Measurements from ENCODE around the gene SEMA3B. TPM values are rescaled to one million over a fixed set of nuclear protein-coding genes. Genes with fewer than 3 reads are reported as not detected.
"Not testable (repeated sequence)": the region's sequence is repeated elsewhere in the genome, so short reads cannot be mapped to it uniquely, and the experiment has no call there.

SEMA3B gene
- total RNA-seq, 5 donors from 2014 or later (not counting 1 experiment from before 2014, with no cell fraction given): 0.33 to 2.5 (median 1.5) TPM

- H3K36me3 Mint-ChIP-seq: peaks cover 12% of the 10 kb centered on the region
- H3K27me3 Mint-ChIP-seq; DNase-seq; H3K27ac Mint-ChIP-seq; H3K4me1 Mint-ChIP-seq; H3K4me3 ChIP-seq (ENCODE audit: control insufficient read depth in 1 of 2, extremely low read depth in 1 of 2, low read length in 1 of 2); H3K9me3 ChIP-seq; ATAC-seq (replicated peaks in 1 of 4); CTCF ChIA-PET; H3K27ac ChIP-seq (ENCODE audit: low read length); POLR2A ChIA-PET; H3K9me3 Mint-ChIP-seq; H3K4me3 Mint-ChIP-seq: not testable (repeated sequence)
- peaks cover 2 to 20% of the 10 kb centered on the region in 2 experiments for H3K4me1 ChIP-seq (ENCODE audit: control insufficient read depth in 1 of 2, extremely low read depth in 1 of 2, insufficient read depth in 2 of 2, low read length in 2 of 2)
- 100% methylated on average over 1 of the region's 4 CpGs for WGBS (ENCODE audit: insufficient coverage)
- H3K36me3 ChIP-seq (ENCODE audit: control insufficient read depth in 2 of 2, extremely low read depth in 1 of 2, insufficient read depth in 1 of 2, low read length in 1 of 2): peaks cover 7 to 19% of the 10 kb centered on the region in 2 donors
- H3K27me3 ChIP-seq (replicated peaks in 1 of 2; ENCODE audit: control insufficient read depth in 2 of 2, extremely low read depth in 1 of 2, insufficient read depth in 2 of 2, low read length in 1 of 2): peaks cover 0 to 28% of the 10 kb centered on the region in 2 experiments
Observed at GRCh38 chr3:50262200-50262599, 6.7 kb upstream of the SEMA3B start.

GRCh38 chr3:50262778-50263177 is 6.2 kb upstream of the SEMA3B start:
- CTCF ChIA-PET: interaction anchor here (0.9 to 1.0 kb wide), 2 partner anchors 16 kb away, joined by 3 to 5 read pairs; no protein-coding TSS in a partner anchor
- POLR2A ChIA-PET: interaction anchor here in 1 of 2 donors (0.7 kb wide), 1 partner anchor 9 kb away, joined by 7 read pairs; no protein-coding TSS in a partner anchor
- Mint-ChIP-seq H3K9me3 (no peaks in the 10 kb centered on the region), H3K27me3 (peaks cover 0 to 1% of the 10 kb centered on the region in 2 donors), H3K4me3 (no peak overlapping the region), H3K27ac (peak overlapping the region in 1 of 2 donors; percentile 6), H3K36me3 (peaks cover 7% of the 10 kb centered on the region), H3K4me1 (peaks cover 5 to 8% (median 6%) of the 10 kb centered on the region in 3 donors)
- no peaks in the 10 kb centered on the region for H3K9me3 ChIP-seq
- 99% methylated on average over 5 of the region's 7 CpGs for whole genome bisulfite sequencing (ENCODE audit: insufficient coverage)
- peaks cover 0 to 34% of the 10 kb centered on the region in 2 experiments for H3K27me3 ChIP-seq (replicated peaks in 1 of 2; ENCODE audit: control insufficient read depth in 2 of 2, extremely low read depth in 1 of 2, insufficient read depth in 2 of 2, low read length in 1 of 2)
- H3K4me1 ChIP-seq (ENCODE audit: control insufficient read depth in 1 of 2, extremely low read depth in 1 of 2, insufficient read depth in 2 of 2, low read length in 2 of 2): peaks cover 2 to 20% of the 10 kb centered on the region in 2 experiments
- H3K36me3 ChIP-seq (ENCODE audit: control insufficient read depth in 2 of 2, extremely low read depth in 1 of 2, insufficient read depth in 1 of 2, low read length in 1 of 2): peaks cover 3 to 13% of the 10 kb centered on the region in 2 donors
- H3K4me3 ChIP-seq (ENCODE audit: control insufficient read depth in 1 of 2, extremely low read depth in 1 of 2, low read length in 1 of 2): no peak overlapping the region
- DNase-seq (no peak), ATAC-seq (replicated peaks in 1 of 4) (no peak)
- H3K27ac ChIP-seq (ENCODE audit: low read length): no peak overlapping the region

- Mint-ChIP-seq H3K27ac (no peak overlapping the region), H3K9me3 (no peaks in the 10 kb centered on the region), H3K4me3 (no peak overlapping the region), H3K36me3 (no peaks in the 10 kb centered on the region), H3K4me1 (peaks cover 5 to 8% (median 6%) of the 10 kb centered on the region in 3 donors), H3K27me3 (peaks cover 2 to 3% of the 10 kb centered on the region in 2 donors)
- DNase-seq: no peak
- H3K9me3 ChIP-seq: no peaks in the 10 kb centered on the region
- H3K27ac ChIP-seq (ENCODE audit: low read length): no peak overlapping the region
- CTCF ChIA-PET: interaction anchor here (0.5 to 1.0 kb wide), 4 partner anchors 11 to 73 kb away, joined by 3 to 5 read pairs (median 4); no protein-coding TSS in a partner anchor
- H3K4me1 ChIP-seq (ENCODE audit: control insufficient read depth in 1 of 2, extremely low read depth in 1 of 2, insufficient read depth in 2 of 2, low read length in 2 of 2): peaks cover 2 to 20% of the 10 kb centered on the region in 2 experiments
- ATAC-seq (replicated peaks in 1 of 4): no peak
- peaks cover 0 to 37% of the 10 kb centered on the region in 2 experiments for H3K27me3 ChIP-seq (replicated peaks in 1 of 2; ENCODE audit: control insufficient read depth in 2 of 2, extremely low read depth in 1 of 2, insufficient read depth in 2 of 2, low read length in 1 of 2)
- H3K4me3 ChIP-seq (ENCODE audit: control insufficient read depth in 1 of 2, extremely low read depth in 1 of 2, low read length in 1 of 2): no peak overlapping the region
- POLR2A ChIA-PET: interaction anchor here in 1 of 2 donors (0.7 kb wide), 1 partner anchor 10 kb away, joined by 7 read pairs; no protein-coding TSS in a partner anchor
- peaks cover 0 to 3% of the 10 kb centered on the region in 2 donors for H3K36me3 ChIP-seq (ENCODE audit: control insufficient read depth in 2 of 2, extremely low read depth in 1 of 2, insufficient read depth in 1 of 2, low read length in 1 of 2)
- 68% methylated on average over 4 of the region's 6 CpGs for WGBS (ENCODE audit: insufficient coverage)
Observed at GRCh38 chr3:50263478-50264382, 5.2 kb upstream of the SEMA3B start.

- WGBS (ENCODE audit: insufficient coverage): no CpG with 5 or more reads among the region's 7 CpGs
- no peaks in the 10 kb centered on the region for H3K9me3 Mint-ChIP-seq
- POLR2A ChIA-PET: interaction anchor here in 1 of 2 donors (0.6 kb wide), 1 partner anchor 22 kb away, joined by 5 read pairs; no protein-coding TSS in a partner anchor
- H3K27me3 ChIP-seq (replicated peaks in 1 of 2; ENCODE audit: control insufficient read depth in 2 of 2, extremely low read depth in 1 of 2, insufficient read depth in 2 of 2, low read length in 1 of 2): peaks cover 0 to 39% of the 10 kb centered on the region in 2 experiments
- H3K36me3 ChIP-seq (ENCODE audit: control insufficient read depth in 2 of 2, extremely low read depth in 1 of 2, insufficient read depth in 1 of 2, low read length in 1 of 2): no peaks in the 10 kb centered on the region
- no peak for DNase-seq
- ATAC-seq (replicated peaks in 1 of 4): no peak
- no peaks in the 10 kb centered on the region for H3K9me3 ChIP-seq
- no peak overlapping the region for H3K27ac ChIP-seq (ENCODE audit: low read length)
- peaks cover 4 to 6% (median 6%) of the 10 kb centered on the region in 3 donors for H3K4me1 Mint-ChIP-seq
- no peak overlapping the region for H3K4me3 Mint-ChIP-seq
- H3K36me3 Mint-ChIP-seq: no peaks in the 10 kb centered on the region
- H3K27ac Mint-ChIP-seq: no peak overlapping the region
- no peak overlapping the region for H3K4me3 ChIP-seq (ENCODE audit: control insufficient read depth in 1 of 2, extremely low read depth in 1 of 2, low read length in 1 of 2)
- H3K27me3 Mint-ChIP-seq: peaks cover 3% of the 10 kb centered on the region in 2 donors
- CTCF ChIA-PET: no interaction called here
- H3K4me1 ChIP-seq (ENCODE audit: control insufficient read depth in 1 of 2, extremely low read depth in 1 of 2, insufficient read depth in 2 of 2, low read length in 2 of 2): peaks cover 2 to 15% of the 10 kb centered on the region in 2 experiments
Observed at GRCh38 chr3:50264383-50264963, 4.5 kb upstream of the SEMA3B start.

GRCh38 chr3:50264964-50265485 is 3.9 kb upstream of the SEMA3B start:
- WGBS (ENCODE audit: insufficient coverage): 78% methylated on average over 6 of the region's 7 CpGs
- H3K4me3 Mint-ChIP-seq: no peak overlapping the region
- H3K36me3 ChIP-seq (ENCODE audit: control insufficient read depth in 2 of 2, extremely low read depth in 1 of 2, insufficient read depth in 1 of 2, low read length in 1 of 2): no peaks in the 10 kb centered on the region
- H3K4me1 Mint-ChIP-seq: peaks cover 0 to 3% (median 1%) of the 10 kb centered on the region in 3 donors
- ChIA-PET POLR2A (interaction anchor here in 1 of 2 donors (0.6 kb wide), 1 partner anchor 23 kb away, joined by 5 read pairs; no protein-coding TSS in a partner anchor), CTCF (no interaction called here)
- H3K4me1 ChIP-seq (ENCODE audit: control insufficient read depth in 1 of 2, extremely low read depth in 1 of 2, insufficient read depth in 2 of 2, low read length in 2 of 2): peaks cover 0 to 10% of the 10 kb centered on the region in 2 experiments
- DNase-seq (no peak), ATAC-seq (replicated peaks in 1 of 4) (no peak)
- H3K36me3 Mint-ChIP-seq: no peaks in the 10 kb centered on the region
- peaks cover 0 to 40% of the 10 kb centered on the region in 2 experiments for H3K27me3 ChIP-seq (replicated peaks in 1 of 2; ENCODE audit: control insufficient read depth in 2 of 2, extremely low read depth in 1 of 2, insufficient read depth in 2 of 2, low read length in 1 of 2)
- no peak overlapping the region for H3K27ac Mint-ChIP-seq
- H3K27me3 Mint-ChIP-seq: peaks cover 3% of the 10 kb centered on the region in 2 donors
- H3K9me3 Mint-ChIP-seq: no peaks in the 10 kb centered on the region
- H3K27ac ChIP-seq (ENCODE audit: low read length): no peak overlapping the region
- H3K9me3 ChIP-seq: no peaks in the 10 kb centered on the region
- no peak overlapping the region for H3K4me3 ChIP-seq (ENCODE audit: control insufficient read depth in 1 of 2, extremely low read depth in 1 of 2, low read length in 1 of 2)

GRCh38 chr3:50265571-50265970 is 3.4 kb upstream of the SEMA3B start:
- H3K27me3 ChIP-seq (replicated peaks in 1 of 2; ENCODE audit: control insufficient read depth in 2 of 2, extremely low read depth in 1 of 2, insufficient read depth in 2 of 2, low read length in 1 of 2): peaks cover 0 to 40% of the 10 kb centered on the region in 2 experiments
- ATAC-seq (replicated peaks in 1 of 4) (no peak), DNase-seq (no peak)
- H3K4me1 ChIP-seq (ENCODE audit: control insufficient read depth in 1 of 2, extremely low read depth in 1 of 2, insufficient read depth in 2 of 2, low read length in 2 of 2): peaks cover 0 to 6% of the 10 kb centered on the region in 2 experiments
- Mint-ChIP-seq H3K27ac (no peak overlapping the region), H3K9me3 (no peaks in the 10 kb centered on the region), H3K36me3 (no peaks in the 10 kb centered on the region), H3K4me3 (no peak overlapping the region), H3K27me3 (peaks cover 3% of the 10 kb centered on the region in 2 donors), H3K4me1 (peaks cover 0 to 1% (median under 1%) of the 10 kb centered on the region in 3 donors)
- no peak overlapping the region for H3K27ac ChIP-seq (ENCODE audit: low read length)
- ChIA-PET POLR2A (no interaction called here), CTCF (no interaction called here)
- no peaks in the 10 kb centered on the region for H3K36me3 ChIP-seq (ENCODE audit: control insufficient read depth in 2 of 2, extremely low read depth in 1 of 2, insufficient read depth in 1 of 2, low read length in 1 of 2)
- no peak overlapping the region for H3K4me3 ChIP-seq (ENCODE audit: control insufficient read depth in 1 of 2, extremely low read depth in 1 of 2, low read length in 1 of 2)
- 43% methylated on average over 1 of the region's 1 CpG for WGBS (ENCODE audit: insufficient coverage)
- no peaks in the 10 kb centered on the region for H3K9me3 ChIP-seq
